HCT116 (cell line): ENCODE data around the gene WIPI1. TPM values are rescaled to one million over a fixed set of nuclear protein-coding genes. Genes with fewer than 3 reads are reported as not detected.

Experiments used
- ATAC-seq: fragments of 200-7000 bp; cut with Tn5 transposase; 2 replicates; pipeline ENCODE4 v1.9.1; 2020; ENCODE audit warnings: mild to moderate bottlenecking, moderate library complexity
- BruUV-seq: library from RNA; stranded (reverse); fragments of 400-500 nt; replicated peaks from 2 replicates; lab custom pipeline; 2021; lab: Mats Ljungman, UMichigan
- CTCF ChIA-PET: fragments of 300-600 bp; sonication (Branson Sonifier 250); formaldehyde crosslinking; loops from one replicate; lab custom pipeline; 2021; ENCODE audit warnings: antibody characterized with exemption; lab: Charles Lee
- POLR2A ChIA-PET: fragments of 300-600, 350-600 bp; sonication (Branson Sonifier 250); formaldehyde crosslinking; loops from one replicate; lab custom pipeline; 2021; ENCODE audit warnings: antibody characterized with exemption; lab: Charles Lee
- RAD21 ChIA-PET, 2 experiments: fragments of 300-600 bp; sonication (Branson Sonifier 250); formaldehyde crosslinking; loops; one replicate each; lab custom pipeline; 2023; ENCODE audit warnings: low total read pairs in 2 of 2; ENCODE audit not compliant: uncharacterized antibody in 2 of 2, unreplicated experiment in 2 of 2, low non-redundant PET in 1 of 2; lab: Charles Lee
- DNase-seq: peaks from one replicate; pipeline ENCODE4 v3.0.0-alpha.2; 2010; ENCODE audit warnings: low read depth, low spot score
- H2AFZ ChIP-seq: fragments of 200-600 bp; shearing (Covaris generic), sonication (generic); 2 replicates; pipeline ENCODE4 v1.6.1; 2017; ENCODE audit warnings: low read depth, mixed run types, mixed read lengths, antibody characterized with exemption, low read length; ENCODE audit not compliant: poor library complexity, severe bottlenecking
- H3K27ac ChIP-seq: 2 replicates; pipeline ENCODE4 v1.5.1; 2012; ENCODE audit warnings: low read depth, low read length
- H3K27me3 ChIP-seq: fragments of 200-600 bp; sonication (generic); 2 replicates; pipeline ENCODE4 v1.6.1; 2016; ENCODE audit warnings: mixed run types, low read length, mixed read lengths; ENCODE audit not compliant: insufficient read depth
- H3K36me3 ChIP-seq, 2 experiments: fragments of 200-500 bp in 1 of 2; fragments of 200-600 bp in 1 of 2; sonication (Bioruptor generic) in 1 of 2; sonication (generic) in 1 of 2; 2 replicates each; pipeline versions ENCODE4 v1.5.1 to v1.6.1; 2014 to 2016; ENCODE audit warnings: low read length in 2 of 2, inconsistent platforms in 1 of 2, mixed read lengths in 1 of 2, mixed run types in 1 of 2; ENCODE audit not compliant: insufficient read depth in 2 of 2, control insufficient read depth in 1 of 2
- H3K4me1 ChIP-seq, 2 experiments: fragments of 200-600 bp in 1 of 2; sonication (generic) in 1 of 2; 2 replicates each; pipeline versions ENCODE4 v1.5.1 to v1.6.1; 2012 to 2017; ENCODE audit warnings: low read length in 2 of 2, inconsistent platforms in 1 of 2, mild to moderate bottlenecking in 1 of 2, mixed read lengths in 1 of 2, mixed run types in 1 of 2, moderate library complexity in 1 of 2; ENCODE audit not compliant: insufficient read depth in 2 of 2, control insufficient read depth in 1 of 2
- H3K4me2 ChIP-seq: fragments of 200-600 bp; sonication (generic); 2 replicates; pipeline ENCODE4 v1.6.1; 2017; ENCODE audit warnings: mixed run types, low read length, mixed read lengths
- H3K4me3 ChIP-seq, 2 experiments: fragments of 200-600 bp in 1 of 2; sonication (generic) in 1 of 2; replicated peaks in 1 of 2; 2 replicates each; pipeline ENCODE4 v1.5.1; 2011 to 2016; ENCODE audit warnings: low read length in 2 of 2, control low read depth in 1 of 2, low read depth in 1 of 2, mild to moderate bottlenecking in 1 of 2, mixed read lengths in 1 of 2, mixed run types in 1 of 2
- H3K79me2 ChIP-seq: fragments of 200-600 bp; sonication (generic); 2 replicates; pipeline ENCODE4 v1.6.1; 2017; ENCODE audit warnings: mild to moderate bottlenecking, mixed run types, low read length, moderate library complexity, mixed read lengths; ENCODE audit not compliant: insufficient read depth
- H3K9ac ChIP-seq: fragments of 200-600 bp; sonication (generic); 2 replicates; pipeline ENCODE4 v1.6.1; 2016; ENCODE audit warnings: low read length, mixed read lengths
- H3K9me2 ChIP-seq: fragments of 200-600 bp; sonication (generic), shearing (Covaris generic); 2 replicates; pipeline ENCODE4 v1.6.1; 2017; ENCODE audit warnings: mixed run types, mild to moderate bottlenecking, moderate library complexity; ENCODE audit not compliant: insufficient read depth
- H3K9me3 ChIP-seq, 2 experiments: fragments of 200-500 bp in 1 of 2; fragments of 200-600 bp in 1 of 2; sonication (Bioruptor generic) in 1 of 2; sonication (generic) in 1 of 2; 2 replicates each; pipeline ENCODE4 v1.6.1; 2014 to 2017; ENCODE audit warnings: low read length in 2 of 2, mixed read lengths in 2 of 2, inconsistent platforms in 1 of 2, low read depth in 1 of 2, mild to moderate bottlenecking in 1 of 2, mixed run types in 1 of 2, moderate library complexity in 1 of 2; ENCODE audit not compliant: control insufficient read depth in 1 of 2, insufficient read depth in 1 of 2
- H4K20me1 ChIP-seq: fragments of 200-600 bp; sonication (generic), shearing (Covaris generic); 2 replicates; pipeline ENCODE4 v1.6.1; 2017; ENCODE audit warnings: mixed run types, mild to moderate bottlenecking, moderate library complexity; ENCODE audit not compliant: insufficient read depth
- ATF3 ChIP-seq: IDR thresholded peaks from 2 replicates; pipeline ENCODE4 v1.6.1; 2012
- CEBPB ChIP-seq: IDR thresholded peaks from 2 replicates; pipeline ENCODE4 v1.6.1; 2012; ENCODE audit warnings: low read depth
- EGR1 ChIP-seq: IDR thresholded peaks from 2 replicates; pipeline ENCODE4 v1.6.1; 2012; ENCODE audit warnings: low read depth
- FOSL1 ChIP-seq: IDR thresholded peaks from 2 replicates; pipeline ENCODE4 v1.6.1; 2012; ENCODE audit warnings: low read depth
- JUND ChIP-seq: IDR thresholded peaks from 2 replicates; pipeline ENCODE4 v1.6.1; 2012
- POLR2A ChIP-seq: IDR thresholded peaks from 2 replicates; pipeline ENCODE4 v1.7.0; 2011; ENCODE audit warnings: borderline replicate concordance; ENCODE audit not compliant: insufficient read depth, insufficient read length; ENCODE audit errors: extremely low read depth
- POLR2AphosphoS5 ChIP-seq: IDR thresholded peaks from 2 replicates; pipeline ENCODE4 v1.6.1; 2011; ENCODE audit warnings: mild to moderate bottlenecking, low read depth, low read length, moderate library complexity
- SP1 ChIP-seq: IDR thresholded peaks from 2 replicates; pipeline ENCODE4 v1.6.1; 2012; ENCODE audit warnings: low read depth
- SRF ChIP-seq: IDR thresholded peaks from 2 replicates; pipeline ENCODE4 v1.6.1; 2012; ENCODE audit warnings: low read depth
- TCF7L2 ChIP-seq: IDR thresholded peaks from 2 replicates; pipeline ENCODE4 v1.7.0; 2011; ENCODE audit warnings: borderline replicate concordance, inconsistent platforms; ENCODE audit not compliant: insufficient read depth, insufficient read length; ENCODE audit errors: extremely low read depth
- YY1 ChIP-seq: IDR thresholded peaks from 2 replicates; pipeline ENCODE4 v1.6.1; 2011; ENCODE audit warnings: low read length, low read depth, moderate library complexity, mild to moderate bottlenecking; ENCODE audit not compliant: insufficient replicate concordance; ENCODE audit errors: extremely low read depth
- ZBTB33 ChIP-seq: IDR thresholded peaks from 2 replicates; pipeline ENCODE4 v1.6.1; 2011; ENCODE audit warnings: mild to moderate bottlenecking, low read length, moderate library complexity; ENCODE audit not compliant: insufficient replicate concordance; ENCODE audit errors: extremely low read depth
- ZFX ChIP-seq: fragments of 450-650 bp; IDR thresholded peaks from 2 replicates; pipeline ENCODE4 v1.6.1; 2017
- ZNF274 ChIP-seq: fragments of 200-500 bp; sonication (Bioruptor generic); IDR thresholded peaks from 2 replicates; pipeline ENCODE4 v1.6.1; 2014; ENCODE audit warnings: mild to moderate bottlenecking, low read depth, low read length, inconsistent platforms
- intact Hi-C: fragments of 100-400 bp; cut with micrococcal nuclease; formaldehyde crosslinking; loops from 2 replicates; pipeline ENCODE4 v1.10.0; 2022
- total RNA-seq: library from RNA; stranded (reverse); gene quantifications from one replicate; pipeline ENCODE4 v1.2.1, GENCODE V29; 2021; ENCODE audit not compliant: unreplicated experiment

Gene WIPI1
- total RNA-seq, 1 experiment from 2014 or later, result 21.5 TPM

GRCh38 chr17:68480885-68481284 lies 23.6 kb upstream of the WIPI1 start:
- Histone ChIP-seq H3K27ac (no peak overlapping the region), H3K9me3 (no peaks in the 10 kb centered on the region), H3K4me2 (no peak overlapping the region), H3K36me3 (no peaks in the 10 kb centered on the region), H3K79me2 (no peaks in the 10 kb centered on the region), H4K20me1 (no peaks in the 10 kb centered on the region), H3K27me3 (peaks cover 15% of the 10 kb centered on the region), H3K9me2 (no peaks in the 10 kb centered on the region), H2AFZ (no peak overlapping the region), H3K4me3 (no peak overlapping the region), H3K4me1 (no peaks in the 10 kb centered on the region), H3K9ac (no peak overlapping the region)
- DNase-seq, result no peak
- ChIA-PET POLR2A (no interaction called here), CTCF (no interaction called here), RAD21 (no interaction called here)
- no peak for ATAC-seq
- TF ChIP-seq POLR2A (no peak), SP1 (no peak), ZFX (no peak), ZBTB33 (no peak), ATF3 (no peak), EGR1 (no peak), YY1 (no peak), CEBPB (no peak), JUND (no peak), POLR2AphosphoS5 (no peak)
- intact Hi-C loops, result no loop called here
- no TSS peak for BruUV-seq

GRCh38 chr17:68470961-68471360 lies 13.7 kb upstream of the WIPI1 start:
- ATAC-seq, result no peak
- Histone ChIP-seq H3K9me2 (no peaks in the 10 kb centered on the region), H3K27ac (no peak overlapping the region), H3K9me3 (no peaks in the 10 kb centered on the region), H4K20me1 (no peaks in the 10 kb centered on the region), H3K4me1 (peaks cover 0 to 4% of the 10 kb centered on the region in 2 experiments; a peak in 3 of 4 replicates), H3K4me2 (no peak overlapping the region), H3K36me3 (no peaks in the 10 kb centered on the region), H3K27me3 (no peaks in the 10 kb centered on the region), H2AFZ (no peak overlapping the region), H3K4me3 (no peak overlapping the region), H3K79me2 (no peaks in the 10 kb centered on the region), H3K9ac (no peak overlapping the region)
- TF ChIP-seq FOSL1 (no peak), TCF7L2 (no peak), ZNF274 (no peak), SRF (no peak), EGR1 (no peak)
- no peak for DNase-seq
- ChIA-PET CTCF (no interaction called here), POLR2A (no interaction called here), RAD21 (no interaction called here)
- BruUV-seq, result no TSS peak
- intact Hi-C loops, result no loop called here
